IMR-90 (cell line): ENCODE results near the gene TXNDC16.

Experiments
- CTCF ChIP-seq: conservative IDR thresholded peaks from 2 replicates; pipeline ENCODE4 v1.5.1; 2012; ENCODE audit warnings: mild to moderate bottlenecking, low read depth, low read length, improper control_type of control experiment
- MAZ ChIP-seq: IDR thresholded peaks from 2 replicates; pipeline ENCODE4 v1.6.1; 2012; ENCODE audit warnings: low read depth, mild to moderate bottlenecking, low read length, improper control_type of control experiment, moderate library complexity, borderline replicate concordance

DNA sequence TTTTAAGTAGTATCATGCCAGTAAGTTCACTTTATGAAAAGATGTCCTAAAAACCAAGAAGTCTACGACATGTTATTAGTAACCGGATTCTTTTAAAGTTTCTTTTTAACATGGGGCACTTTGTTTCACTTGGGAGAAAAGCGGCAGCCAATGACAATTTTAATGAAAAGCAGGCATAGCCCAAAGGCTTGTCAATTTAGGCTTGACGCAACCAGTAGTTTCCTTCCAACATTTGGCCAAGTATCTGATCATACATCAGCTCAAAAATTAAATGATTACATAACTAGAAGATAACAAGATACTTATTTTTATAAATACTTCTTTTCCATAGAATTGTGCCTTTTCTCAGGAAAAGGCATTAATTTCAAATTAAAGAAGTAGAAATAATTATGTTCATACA lies 112.8 kb downstream of the TXNDC16 start:
- TF ChIP-seq CTCF (no peak), MAZ (no peak)
